Dendritic cell treated with granulocyte-macrophage colony-stimulating factor and Interleukin-4, amounts not matched to agents 40 ng/mL and 50 ng/mL, for 4 days (primary cell): ENCODE measurements around the gene GPATCH4.
"Not testable (repeated sequence)": the region's sequence is repeated elsewhere in the genome, so short reads cannot be mapped to it uniquely, and the experiment has no call there.

Experiments
- H3K27ac Mint-ChIP-seq: one replicate; pipeline ENCODE4 v1.8.0; 2022; ENCODE audit warnings: mild to moderate bottlenecking, mixed read lengths
- H3K27me3 Mint-ChIP-seq: one replicate; pipeline ENCODE4 v1.8.0; 2022; ENCODE audit warnings: mild to moderate bottlenecking, mixed read lengths
- H3K36me3 Mint-ChIP-seq: one replicate; pipeline ENCODE4 v1.8.0; 2022; ENCODE audit warnings: low read depth, mixed read lengths
- H3K4me1 Mint-ChIP-seq: one replicate; pipeline ENCODE4 v1.8.0; 2022; ENCODE audit warnings: low read depth, mixed read lengths
- H3K4me3 Mint-ChIP-seq: one replicate; pipeline ENCODE4 v1.8.0; 2022; ENCODE audit warnings: mild to moderate bottlenecking, moderate library complexity, mixed read lengths
- H3K9me3 Mint-ChIP-seq: one replicate; pipeline ENCODE4 v1.8.0; 2022; ENCODE audit warnings: mixed read lengths
- intact Hi-C: fragments of 100-400 bp; cut with micrococcal nuclease; formaldehyde crosslinking; loops from one replicate; pipeline ENCODE4 v1.15.0; 2022

Gene GPATCH4

DNA sequence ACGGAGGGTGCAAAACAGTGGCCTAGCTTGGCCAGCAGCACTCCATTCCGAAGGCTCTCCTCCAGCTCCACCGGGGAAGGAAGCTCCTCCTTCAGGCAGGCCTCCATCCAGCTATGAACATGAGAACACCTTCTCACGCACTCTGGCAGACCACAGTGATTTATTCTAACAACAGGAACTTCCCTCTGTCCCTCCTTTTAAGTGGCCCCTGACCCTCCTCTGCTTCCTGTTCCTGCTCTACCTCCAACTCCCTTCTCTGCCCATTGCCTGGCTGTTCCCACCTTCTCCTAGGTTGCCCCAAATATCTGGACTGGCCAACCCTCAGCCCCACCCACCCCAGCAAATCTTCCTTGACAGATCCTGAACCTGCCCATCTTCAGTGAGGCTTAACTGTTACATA, 34.8 kb downstream of the GPATCH4 start:
- Mint-ChIP-seq H3K27me3 (no peaks in the 10 kb centered on the region), H3K27ac (no peak overlapping the region), H3K4me1 (peaks cover 21% of the 10 kb centered on the region), H3K36me3 (no peaks in the 10 kb centered on the region), H3K9me3 (no peaks in the 10 kb centered on the region), H3K4me3 (no peak overlapping the region)
- intact Hi-C loops = no loop called here

DNA sequence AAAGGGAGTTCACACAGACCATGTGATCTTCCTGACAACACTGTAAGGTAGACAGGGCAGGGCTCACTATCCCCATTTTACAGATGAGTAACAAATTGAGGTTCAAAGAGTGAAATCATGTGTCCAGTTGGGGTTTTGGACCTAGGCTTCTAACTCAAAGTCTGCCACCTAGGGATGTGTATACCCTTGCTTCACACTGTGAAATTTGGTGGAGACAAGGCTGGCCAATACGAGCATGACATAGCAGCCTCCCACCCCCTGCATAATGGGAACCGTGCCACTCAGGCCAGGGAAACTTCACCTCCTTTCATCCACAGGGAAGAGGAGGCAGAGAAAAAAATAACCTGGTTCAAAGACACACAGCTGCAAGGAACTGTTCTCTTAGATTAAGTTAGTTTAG, 35.8 kb downstream of the GPATCH4 start:
- Mint-ChIP-seq H3K4me3 (no peak overlapping the region), H3K9me3 (no peaks in the 10 kb centered on the region), H3K4me1 (peaks cover 16% of the 10 kb centered on the region), H3K36me3 (no peaks in the 10 kb centered on the region), H3K27me3 (no peaks in the 10 kb centered on the region), H3K27ac (no peak overlapping the region)
- intact Hi-C loops = no loop called here

GRCh38 chr1:156560585-156561163, 40.6 kb downstream of the GPATCH4 start:
- no peak overlapping the region for H3K4me3 Mint-ChIP-seq
- H3K27me3 Mint-ChIP-seq = no peaks in the 10 kb centered on the region
- H3K36me3 Mint-ChIP-seq = no peaks in the 10 kb centered on the region
- intact Hi-C loops = no loop called here
- no peaks in the 10 kb centered on the region for H3K9me3 Mint-ChIP-seq
- H3K4me1 Mint-ChIP-seq = peaks cover 5% of the 10 kb centered on the region
- H3K27ac Mint-ChIP-seq = peak overlapping the region; percentile 7

DNA sequence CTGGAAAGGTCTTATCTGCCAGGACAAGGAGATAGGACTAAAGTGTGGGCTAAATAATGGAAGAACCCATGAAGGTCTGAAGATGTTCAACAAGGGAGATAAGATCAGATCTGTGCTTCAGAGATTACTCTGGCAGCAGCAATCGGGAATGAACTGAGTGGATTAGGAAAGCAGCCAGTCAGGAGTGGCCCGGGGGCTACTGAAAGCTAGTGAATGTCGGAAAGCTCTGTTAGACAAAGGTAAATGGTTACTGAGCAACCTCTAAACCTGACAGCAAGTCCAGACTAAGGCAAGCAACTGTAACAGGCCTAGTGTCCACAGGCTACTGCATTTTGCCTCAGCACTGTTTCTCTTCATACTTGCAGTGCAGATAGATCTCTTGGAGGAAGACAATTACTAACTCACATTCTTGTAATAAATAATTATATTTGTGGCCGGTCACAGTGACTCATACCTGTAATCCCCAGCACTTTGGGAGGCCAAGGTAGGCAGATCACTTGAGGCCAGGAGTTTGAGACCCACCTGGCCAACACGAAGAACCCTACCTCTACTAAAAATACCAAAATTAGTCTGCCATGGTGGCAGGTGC, 41.4 kb downstream of the GPATCH4 start:
- peaks cover 9% of the 10 kb centered on the region for H3K4me1 Mint-ChIP-seq
- no peaks in the 10 kb centered on the region for H3K36me3 Mint-ChIP-seq
- no peak overlapping the region for H3K4me3 Mint-ChIP-seq
- H3K9me3 Mint-ChIP-seq = no peaks in the 10 kb centered on the region
- H3K27me3 Mint-ChIP-seq = no peaks in the 10 kb centered on the region
- no peak overlapping the region for H3K27ac Mint-ChIP-seq
- intact Hi-C loops = no loop called here

GRCh38 chr1:156559086-156559796, 42.0 kb downstream of the GPATCH4 start:
- H3K4me3 Mint-ChIP-seq = no peak overlapping the region
- H3K27me3 Mint-ChIP-seq = no peaks in the 10 kb centered on the region
- intact Hi-C loops = no loop called here
- H3K4me1 Mint-ChIP-seq = peaks cover 16% of the 10 kb centered on the region
- H3K9me3 Mint-ChIP-seq = no peaks in the 10 kb centered on the region
- no peaks in the 10 kb centered on the region for H3K36me3 Mint-ChIP-seq
- no peak overlapping the region for H3K27ac Mint-ChIP-seq

GRCh38 chr1:156556354-156556753, 44.9 kb downstream of the GPATCH4 start:
- no peak overlapping the region for H3K27ac Mint-ChIP-seq

GRCh38 chr1:156555715-156556114, 45.6 kb downstream of the GPATCH4 start:
- H3K36me3 Mint-ChIP-seq = no peaks in the 10 kb centered on the region
- peaks cover under 1% of the 10 kb centered on the region for H3K27me3 Mint-ChIP-seq
- peaks cover 44% of the 10 kb centered on the region for H3K4me1 Mint-ChIP-seq
- no peaks in the 10 kb centered on the region for H3K9me3 Mint-ChIP-seq
- intact Hi-C loops = no loop called here
- no peak overlapping the region for H3K27ac Mint-ChIP-seq
- H3K4me3 Mint-ChIP-seq = no peak overlapping the region

More at GRCh38 chr1:156556354-156556753, 44.9 kb downstream of the GPATCH4 start:
- Mint-ChIP-seq H3K4me1 (peaks cover 45% of the 10 kb centered on the region), H3K4me3 (no peak overlapping the region), H3K9me3 (no peaks in the 10 kb centered on the region), H3K27me3 (no peaks in the 10 kb centered on the region), H3K36me3 (no peaks in the 10 kb centered on the region)
- intact Hi-C loops = no loop called here

DNA sequence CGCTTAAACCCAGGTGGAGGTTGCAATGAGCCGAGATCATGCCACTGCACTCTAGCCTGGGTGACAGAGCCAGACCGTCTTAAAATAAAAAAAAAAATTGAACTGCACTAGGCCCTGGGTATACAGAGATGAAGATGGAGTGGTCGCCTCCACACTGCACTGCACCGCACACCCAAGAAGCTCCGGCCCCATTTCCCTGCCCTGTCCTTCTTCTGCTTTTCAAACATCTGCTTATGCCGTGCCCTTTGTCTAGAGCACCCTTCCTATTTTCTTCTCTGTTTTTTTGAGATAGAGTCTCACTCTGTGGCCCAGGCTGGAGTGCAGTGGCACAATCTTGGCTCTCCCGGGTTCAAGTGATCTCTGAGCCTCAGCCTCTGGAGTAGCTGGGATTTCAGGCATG, 46.3 kb downstream of the GPATCH4 start:
- Mint-ChIP-seq H3K4me1 (peaks cover 41% of the 10 kb centered on the region), H3K36me3 (no peaks in the 10 kb centered on the region)

GRCh38 chr1:156553860-156554485, 47.3 kb downstream of the GPATCH4 start:
- no peak overlapping the region for H3K4me3 Mint-ChIP-seq
- H3K36me3 Mint-ChIP-seq = no peaks in the 10 kb centered on the region
- peaks cover 41% of the 10 kb centered on the region for H3K4me1 Mint-ChIP-seq
- H3K27me3 Mint-ChIP-seq = peaks cover 1% of the 10 kb centered on the region
- H3K9me3 Mint-ChIP-seq = no peaks in the 10 kb centered on the region
- intact Hi-C loops = no loop called here
- no peak overlapping the region for H3K27ac Mint-ChIP-seq

More for the DNA sequence above, 46.3 kb downstream of the GPATCH4 start:
- no peak overlapping the region for H3K27ac Mint-ChIP-seq
- intact Hi-C loops = no loop called here
- peaks cover 1% of the 10 kb centered on the region for H3K27me3 Mint-ChIP-seq
- no peaks in the 10 kb centered on the region for H3K9me3 Mint-ChIP-seq
- H3K4me3 Mint-ChIP-seq = no peak overlapping the region

DNA sequence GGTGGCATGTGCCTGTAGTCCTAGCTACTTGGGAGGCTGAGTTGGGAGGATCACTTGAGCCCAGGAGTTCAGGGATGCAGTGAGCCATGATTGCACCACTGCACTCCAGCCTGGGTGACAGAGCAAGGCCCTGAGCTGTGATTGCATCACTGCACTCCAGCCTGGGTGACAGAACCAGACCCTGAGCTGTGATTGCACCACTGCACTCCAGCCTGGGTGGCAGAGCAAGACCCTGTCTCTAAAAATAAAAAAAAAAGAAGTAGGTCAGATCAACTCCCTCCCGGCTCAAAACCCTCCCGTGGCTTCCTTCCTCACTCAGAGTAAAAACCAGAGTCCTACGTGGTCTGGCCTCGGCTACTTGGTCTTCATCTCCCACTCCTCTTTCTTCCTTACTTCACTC, 48.3 kb downstream of the GPATCH4 start:
- H3K27me3 Mint-ChIP-seq, intact Hi-C loops, H3K4me3 Mint-ChIP-seq, H3K36me3 Mint-ChIP-seq, H3K9me3 Mint-ChIP-seq: not testable (repeated sequence)
- peaks cover 41% of the 10 kb centered on the region for H3K4me1 Mint-ChIP-seq
- H3K27ac Mint-ChIP-seq = peak overlapping the region; percentile 7

GRCh38 chr1:156552518-156552917, 48.8 kb downstream of the GPATCH4 start:
- Mint-ChIP-seq H3K27me3 (peaks cover 1% of the 10 kb centered on the region), H3K27ac (no peak overlapping the region), H3K9me3 (no peaks in the 10 kb centered on the region), H3K4me1 (peaks cover 41% of the 10 kb centered on the region), H3K36me3 (no peaks in the 10 kb centered on the region), H3K4me3 (no peak overlapping the region)
- intact Hi-C loops = no loop called here

- H3K4me1 Mint-ChIP-seq = peaks cover 41% of the 10 kb centered on the region
- no peaks in the 10 kb centered on the region for H3K9me3 Mint-ChIP-seq
- no peak overlapping the region for H3K4me3 Mint-ChIP-seq
- H3K27ac Mint-ChIP-seq = no peak overlapping the region
- intact Hi-C loops = no loop called here
- H3K36me3 Mint-ChIP-seq = no peaks in the 10 kb centered on the region
- H3K27me3 Mint-ChIP-seq = peaks cover 1% of the 10 kb centered on the region
Measured at GRCh38 chr1:156551869-156552268, 49.4 kb downstream of the GPATCH4 start.

DNA sequence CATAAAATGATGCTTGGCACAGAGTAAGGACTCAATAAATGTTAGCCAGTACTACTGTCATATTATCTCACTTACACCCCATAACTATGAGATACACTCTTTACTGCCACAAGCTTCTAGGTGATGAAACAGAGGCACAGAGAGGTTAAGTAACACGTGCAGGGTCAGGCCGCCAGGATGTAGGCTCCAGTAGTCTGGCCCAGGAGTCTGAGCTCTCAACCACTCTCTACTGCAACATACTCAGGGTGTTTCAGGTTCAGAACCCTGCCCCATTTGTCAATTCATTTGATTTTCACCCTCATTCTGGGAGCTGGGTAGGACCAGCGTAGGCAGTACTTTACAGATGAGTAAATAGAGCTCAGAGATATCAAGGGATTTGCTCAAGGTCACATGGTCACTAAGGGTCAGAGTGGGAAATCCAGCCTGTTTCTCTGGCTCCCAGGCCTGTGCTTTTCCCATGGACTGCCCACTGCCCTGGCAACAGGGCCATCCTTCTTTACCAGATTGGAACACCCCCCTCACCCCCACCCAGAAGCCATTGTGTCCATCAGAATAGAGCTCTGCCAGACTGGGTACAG, 50.1 kb downstream of the GPATCH4 start:
- Mint-ChIP-seq H3K4me3 (no peak overlapping the region), H3K27ac (no peak overlapping the region)

DNA sequence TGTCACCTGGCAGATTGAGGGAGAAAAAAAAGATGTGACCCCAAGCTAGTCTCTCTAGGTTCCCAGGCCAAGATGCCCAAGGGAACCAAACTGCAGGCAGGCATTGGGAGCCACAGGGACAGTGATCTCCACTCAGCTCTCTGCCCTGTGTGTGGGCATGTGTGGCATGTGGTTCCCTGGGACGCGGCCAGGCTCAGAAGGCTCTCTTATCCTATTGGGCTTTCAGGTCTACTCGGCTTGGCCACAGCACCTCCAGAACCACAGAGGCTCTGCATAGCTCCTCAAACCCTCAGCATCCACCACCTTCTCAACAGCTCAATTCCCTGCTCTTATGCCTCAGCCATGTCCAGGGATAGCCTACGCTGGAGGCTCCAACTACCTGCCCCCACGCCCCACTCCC, 50.9 kb downstream of the GPATCH4 start:
- Mint-ChIP-seq H3K36me3 (no peaks in the 10 kb centered on the region), H3K4me3 (no peak overlapping the region), H3K27ac (no peak overlapping the region), H3K27me3 (peaks cover 1% of the 10 kb centered on the region), H3K9me3 (no peaks in the 10 kb centered on the region), H3K4me1 (peaks cover 41% of the 10 kb centered on the region)
- intact Hi-C loops = no loop called here

More for the DNA sequence above, 50.1 kb downstream of the GPATCH4 start:
- H3K4me1 Mint-ChIP-seq = peaks cover 41% of the 10 kb centered on the region
- intact Hi-C loops = no loop called here
- H3K9me3 Mint-ChIP-seq = no peaks in the 10 kb centered on the region
- H3K27me3 Mint-ChIP-seq = peaks cover 1% of the 10 kb centered on the region
- no peaks in the 10 kb centered on the region for H3K36me3 Mint-ChIP-seq
